Left ventricle myocardium inferior (tissue), 1 donor: ENCODE data around the gene SLC35B2. TPM values are rescaled to one million over a fixed set of nuclear protein-coding genes. Genes with fewer than 3 reads are reported as not detected.
A peak's percentile ranks its signal among the peaks of the same experiment; 100 is the strongest.

Experiments
- DNase-seq: peaks from one replicate; pipeline ENCODE4 v3.0.0-alpha.2; 2020
- H3K27ac ChIP-seq: fragments of 200-600 bp; replicated peaks from 2 replicates; pipeline ENCODE4 v1.8.0; 2021
- H3K27me3 ChIP-seq: fragments of 200-600 bp; 2 replicates; pipeline ENCODE4 v1.8.0; 2021; ENCODE audit warnings: low read depth
- H3K36me3 ChIP-seq: fragments of 200-600 bp; 2 replicates; pipeline ENCODE4 v1.8.0; 2021
- H3K4me1 ChIP-seq: fragments of 200-600 bp; 2 replicates; pipeline ENCODE4 v1.8.0; 2021
- H3K4me3 ChIP-seq: fragments of 200-600 bp; 2 replicates; pipeline ENCODE4 v1.8.0; 2021; ENCODE audit warnings: mild to moderate bottlenecking, moderate library complexity
- H3K9me3 ChIP-seq: fragments of 200-600 bp; replicated peaks from 2 replicates; pipeline ENCODE4 v1.8.0; 2021
- intact Hi-C: fragments of 100-400 bp; cut with micrococcal nuclease; formaldehyde crosslinking; loops from one replicate; pipeline ENCODE4 v1.11.0; 2022
- total RNA-seq: library from RNA; stranded (reverse); fragmentation: NEBNext Ultra II Directional; extraction: Animal tissue kit (Norgen Biotek cat#: 25700); gene quantifications from one replicate; pipeline ENCODE4 v1.2.1, GENCODE V29; 2021
- TF ChIP-seq, protein P1 (sequence below): fragments of 200-600 bp; IDR thresholded peaks from 2 replicates; pipeline ENCODE4 v1.8.0; 2021; ENCODE audit warnings: antibody characterized with exemption, mild to moderate bottlenecking, borderline replicate concordance
- donor health status: DM: no; HTN: yes; CAD: no; lungs with severe emphysema.

The SLC35B2 gene
- total RNA-seq, 1 donor from 2014 or later = 20.2 TPM

DNA sequence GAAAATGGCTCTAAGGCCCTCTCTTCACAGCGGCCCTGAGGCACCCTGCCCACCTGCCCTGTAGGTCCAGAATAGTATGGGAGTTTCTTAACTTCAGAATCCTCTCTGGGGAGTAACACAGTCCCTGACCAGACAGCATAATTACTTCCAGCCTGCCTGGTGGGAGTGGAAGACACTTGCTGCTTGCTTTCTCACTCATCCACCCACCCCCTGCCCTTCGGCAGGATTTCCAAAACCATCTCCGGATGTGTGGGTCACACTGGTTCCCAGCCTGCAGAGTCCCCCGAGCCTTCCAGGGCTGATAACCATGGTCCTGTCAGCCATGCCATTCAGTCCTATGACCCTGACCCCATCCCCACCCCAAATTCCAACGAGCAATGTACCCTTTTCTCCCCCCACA is 28.5 kb downstream of the SLC35B2 start:
- H3K4me3 ChIP-seq = peak overlapping the region; percentile 88
- DNase-seq = no peak
- no peaks in the 10 kb centered on the region for H3K9me3 ChIP-seq
- intact Hi-C loops = no loop called here
- H3K27ac ChIP-seq = peak overlapping the region; percentile 98
- H3K27me3 ChIP-seq = no peaks in the 10 kb centered on the region
- peaks cover 40% of the 10 kb centered on the region for H3K36me3 ChIP-seq
- peaks cover 99% of the 10 kb centered on the region for H3K4me1 ChIP-seq
- TF ChIP-seq, protein P1, sequence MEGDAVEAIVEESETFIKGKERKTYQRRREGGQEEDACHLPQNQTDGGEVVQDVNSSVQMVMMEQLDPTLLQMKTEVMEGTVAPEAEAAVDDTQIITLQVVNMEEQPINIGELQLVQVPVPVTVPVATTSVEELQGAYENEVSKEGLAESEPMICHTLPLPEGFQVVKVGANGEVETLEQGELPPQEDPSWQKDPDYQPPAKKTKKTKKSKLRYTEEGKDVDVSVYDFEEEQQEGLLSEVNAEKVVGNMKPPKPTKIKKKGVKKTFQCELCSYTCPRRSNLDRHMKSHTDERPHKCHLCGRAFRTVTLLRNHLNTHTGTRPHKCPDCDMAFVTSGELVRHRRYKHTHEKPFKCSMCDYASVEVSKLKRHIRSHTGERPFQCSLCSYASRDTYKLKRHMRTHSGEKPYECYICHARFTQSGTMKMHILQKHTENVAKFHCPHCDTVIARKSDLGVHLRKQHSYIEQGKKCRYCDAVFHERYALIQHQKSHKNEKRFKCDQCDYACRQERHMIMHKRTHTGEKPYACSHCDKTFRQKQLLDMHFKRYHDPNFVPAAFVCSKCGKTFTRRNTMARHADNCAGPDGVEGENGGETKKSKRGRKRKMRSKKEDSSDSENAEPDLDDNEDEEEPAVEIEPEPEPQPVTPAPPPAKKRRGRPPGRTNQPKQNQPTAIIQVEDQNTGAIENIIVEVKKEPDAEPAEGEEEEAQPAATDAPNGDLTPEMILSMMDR = no peak

DNA sequence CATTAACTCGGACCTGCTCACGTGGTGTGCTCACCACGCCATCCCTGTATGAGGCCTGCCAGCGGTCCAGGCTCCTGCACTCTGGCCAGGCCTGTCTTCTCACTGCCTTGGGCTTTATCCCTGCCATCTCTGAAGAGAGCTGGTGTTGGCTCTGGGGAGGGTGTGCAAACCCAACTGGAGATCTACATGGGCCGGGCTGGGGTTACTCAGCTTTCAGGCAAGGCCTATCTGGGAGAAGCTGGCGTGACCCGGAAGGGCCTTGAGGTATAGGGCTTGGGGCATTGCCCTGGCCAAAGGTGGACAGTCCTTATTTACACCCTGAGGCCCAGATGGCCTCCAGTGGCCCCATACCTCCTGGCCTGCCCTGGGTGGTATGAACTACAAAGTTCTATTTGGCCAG is 28.9 kb downstream of the SLC35B2 start:
- Histone ChIP-seq H3K4me3 (peak overlapping the region; percentile 88), H3K9me3 (no peaks in the 10 kb centered on the region), H3K27me3 (no peaks in the 10 kb centered on the region), H3K36me3 (peaks cover 40% of the 10 kb centered on the region), H3K4me1 (peaks cover 99% of the 10 kb centered on the region), H3K27ac (peak overlapping the region; percentile 98)
- TF ChIP-seq, protein P1 = no peak
- no peak for DNase-seq
- intact Hi-C loops = no loop called here

DNA sequence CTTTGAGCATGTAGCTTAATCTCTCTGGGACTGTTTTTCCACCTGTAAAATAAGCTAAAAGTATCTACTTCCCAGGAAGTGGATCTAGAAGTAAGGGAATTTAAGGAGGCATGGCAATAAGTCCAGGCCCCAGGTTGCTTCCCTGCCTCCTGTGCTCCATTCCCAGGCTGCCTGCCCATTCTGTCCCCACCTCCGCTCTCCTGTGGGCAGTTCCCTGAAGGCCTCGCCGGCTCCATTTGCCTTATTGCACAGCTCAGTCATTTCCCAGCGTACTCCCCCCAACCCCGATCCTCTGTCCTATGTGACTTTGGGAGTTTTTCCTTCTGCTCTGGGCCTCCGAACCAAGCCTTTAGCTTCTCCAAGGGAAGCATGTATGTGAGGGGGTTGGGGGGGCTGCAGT is 29.3 kb downstream of the SLC35B2 start:
- H3K27me3 ChIP-seq = no peaks in the 10 kb centered on the region
- no peak for DNase-seq
- TF ChIP-seq, protein P1 = no peak
- H3K4me3 ChIP-seq = peak overlapping the region; percentile 88
- H3K4me1 ChIP-seq = peaks cover 97% of the 10 kb centered on the region
- peaks cover 36% of the 10 kb centered on the region for H3K36me3 ChIP-seq
- intact Hi-C loops = no loop called here
- no peaks in the 10 kb centered on the region for H3K9me3 ChIP-seq
- peak overlapping the region; percentile 98 for H3K27ac ChIP-seq

DNA sequence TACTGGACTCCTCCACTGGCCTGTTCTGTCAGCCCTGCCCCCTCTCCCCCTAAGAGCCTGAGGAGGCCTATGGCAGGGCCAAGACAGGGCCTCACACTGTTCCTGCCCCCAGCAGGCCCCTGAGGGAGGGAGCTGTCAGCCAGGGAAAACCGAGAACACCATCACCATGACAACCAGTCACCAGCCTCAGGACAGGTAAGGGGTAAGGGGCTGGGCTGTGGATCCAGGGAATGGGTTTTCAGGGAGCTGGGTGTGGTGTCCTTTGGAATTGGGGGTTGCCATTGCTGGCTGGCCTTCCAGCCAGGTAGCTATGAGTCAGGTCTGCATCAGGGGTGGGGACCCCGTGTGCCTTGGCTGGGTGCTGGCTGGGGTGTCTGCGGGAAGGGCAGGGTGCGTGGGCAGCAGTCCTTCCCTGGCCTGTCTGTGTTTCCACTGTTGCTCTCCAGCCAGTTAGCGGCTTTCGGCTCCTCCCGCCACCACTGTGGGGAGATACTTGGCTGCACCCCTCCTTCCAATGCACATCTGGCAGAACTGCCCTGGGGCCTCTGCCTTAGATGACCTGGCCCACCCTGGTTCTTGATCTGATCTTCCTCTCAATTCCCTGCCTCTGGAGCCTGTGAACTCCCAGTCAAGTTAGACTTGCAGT is 30.1 kb downstream of the SLC35B2 start:
- H3K9me3 ChIP-seq = no peaks in the 10 kb centered on the region
- peak overlapping the region; percentile 98 for H3K27ac ChIP-seq
- peak; percentile 35 for DNase-seq
- H3K4me1 ChIP-seq = peaks cover 97% of the 10 kb centered on the region
- H3K36me3 ChIP-seq = peaks cover 28% of the 10 kb centered on the region
- peak overlapping the region; percentile 88 for H3K4me3 ChIP-seq
- intact Hi-C loops = no loop called here
- TF ChIP-seq, protein P1 = no peak
- no peaks in the 10 kb centered on the region for H3K27me3 ChIP-seq

DNA sequence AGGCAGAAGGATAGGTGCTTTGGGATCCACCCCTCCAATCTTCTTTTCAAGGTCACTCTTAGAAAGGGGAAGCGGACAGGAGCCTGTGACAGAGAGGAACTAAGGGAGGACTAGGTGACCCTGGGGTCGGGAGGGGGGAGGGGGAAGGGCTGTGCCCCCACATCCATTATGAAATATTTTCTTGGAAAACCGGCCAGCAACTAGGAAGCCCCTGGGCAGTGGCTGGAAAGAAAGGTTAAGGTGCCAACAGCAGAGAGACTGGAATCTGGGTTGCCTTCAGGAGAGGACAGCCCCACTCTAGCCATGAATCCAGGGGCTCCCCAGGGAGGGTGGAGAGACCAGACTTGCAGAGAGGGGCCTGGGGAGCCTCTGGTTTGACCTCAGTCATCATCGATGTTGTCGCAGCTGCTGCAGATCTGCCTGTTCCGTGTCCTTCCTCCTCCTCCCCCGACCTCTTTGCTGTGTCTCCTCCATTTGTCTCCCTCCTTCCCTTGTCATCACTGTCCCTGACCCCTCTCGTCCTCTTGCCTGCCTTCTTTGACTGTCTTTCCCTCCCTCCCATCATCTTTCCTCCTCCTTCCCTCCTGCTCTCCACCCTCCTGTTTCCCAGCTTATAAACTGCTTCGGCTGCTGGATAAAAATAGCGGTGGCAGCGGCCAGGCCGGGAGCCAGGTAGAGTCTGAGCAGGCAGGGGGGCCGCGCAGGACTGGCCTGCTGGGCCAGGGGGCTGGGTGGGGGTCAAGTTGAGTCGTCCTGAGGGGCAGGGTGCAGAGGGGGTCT is 30.8 kb downstream of the SLC35B2 start:
- peak overlapping the region; percentile 88 for H3K4me3 ChIP-seq
- H3K36me3 ChIP-seq = peaks cover 21% of the 10 kb centered on the region
- TF ChIP-seq, protein P1 = no peak
- H3K9me3 ChIP-seq = no peaks in the 10 kb centered on the region
- H3K4me1 ChIP-seq = peaks cover 97% of the 10 kb centered on the region
- intact Hi-C loops = no loop called here
- H3K27me3 ChIP-seq = no peaks in the 10 kb centered on the region
- H3K27ac ChIP-seq = peak overlapping the region; percentile 98
- peak; percentile 64 for DNase-seq
